Measurements from ENCODE around the gene TMEM267.
"Not testable (repeated sequence)": the region's sequence is repeated elsewhere in the genome, so short reads cannot be mapped to it uniquely, and the experiment has no call there.

The TMEM267 gene

GRCh38 chr5:43485406-43485805 is 1.7 kb upstream of the TMEM267 start:
- no peak overlapping the region for H3K4me3 ChIP-seq (ENCODE audit: low read length)
- no peak for TF ChIP-seq CTCF (IDR thresholded peaks at IDR 0.05; ENCODE audit: insufficient read depth, low read depth, low read length, missing control alignments)
- peak; percentile 74 for DNase-seq (ENCODE audit: low read depth)

GRCh38 chr5:43484106-43484849 is 613 bp upstream of the TMEM267 start:
- H3K4me3 ChIP-seq (ENCODE audit: low read length): peak overlapping the region; percentile 87
- DNase-seq (ENCODE audit: low read depth): peak; percentile 88

GRCh38 chr5:43482490-43483297 is 971 bp downstream of the TMEM267 start:
- TF ChIP-seq CTCF (IDR thresholded peaks at IDR 0.05; ENCODE audit: insufficient read depth, low read depth, low read length, missing control alignments): no peak
- H3K4me3 ChIP-seq (ENCODE audit: low read length): peak overlapping the region; percentile 87
- peak; percentile 23 for DNase-seq (ENCODE audit: low read depth)

More at GRCh38 chr5:43484106-43484849, 613 bp upstream of the TMEM267 start:
- peak; percentile 78 for TF ChIP-seq CTCF (IDR thresholded peaks at IDR 0.05; ENCODE audit: insufficient read depth, low read depth, low read length, missing control alignments)

- TF ChIP-seq CTCF (IDR thresholded peaks at IDR 0.05; ENCODE audit: insufficient read depth, low read depth, low read length, missing control alignments): peak; percentile 20
- H3K4me3 ChIP-seq (ENCODE audit: low read length): no peak overlapping the region
- peak; percentile 24 for DNase-seq (ENCODE audit: low read depth)
These were observed 13.8 kb downstream of the TMEM267 start for GRCh38 chr5:43469671-43470391.

- no peak for TF ChIP-seq CTCF (IDR thresholded peaks at IDR 0.05; ENCODE audit: insufficient read depth, low read depth, low read length, missing control alignments)
- H3K4me3 ChIP-seq (ENCODE audit: low read length): no peak overlapping the region
- DNase-seq (ENCODE audit: low read depth): no peak
These were observed 16.6 kb downstream of the TMEM267 start for GRCh38 chr5:43467100-43467499.

- not testable (repeated sequence) for H3K4me3 ChIP-seq (ENCODE audit: low read length)
These were observed 18.2 kb downstream of the TMEM267 start for GRCh38 chr5:43465455-43465854.

GRCh38 chr5:43461066-43461465 is 22.6 kb downstream of the TMEM267 start:
- H3K4me3 ChIP-seq (ENCODE audit: low read length): no peak overlapping the region
- no peak for DNase-seq (ENCODE audit: low read depth)
- TF ChIP-seq CTCF (IDR thresholded peaks at IDR 0.05; ENCODE audit: insufficient read depth, low read depth, low read length, missing control alignments): no peak

More at GRCh38 chr5:43465455-43465854, 18.2 kb downstream of the TMEM267 start:
- DNase-seq (ENCODE audit: low read depth): not testable (repeated sequence)
